ENCODE data around the gene KRTCAP2. TPM values are rescaled to one million over a fixed set of nuclear protein-coding genes. Genes with fewer than 3 reads are reported as not detected.

Gene KRTCAP2
- total RNA-seq, 4 donors from 2014 or later: 102 to 167 (median 146) TPM

Small RNA genes within 50 kb of the gene (small RNA-seq; reads per million reads assigned to genes)
- gene HMGN2P18 (not detected), gene RF00019 (not detected)

Other genes starting within 250 kb of the KRTCAP2 start
- 10 to 100 TPM in 3 of 4 donors, 1 to 10 TPM in 1; 9.0 to 19.8 (median 15.6) TPM for gene PMVK, start 236.6 kb downstream of the KRTCAP2 start, total RNA-seq
- gene PBXIP1, start 217.2 kb downstream of the KRTCAP2 start, total RNA-seq: 100 to 1,000 TPM in 2 of 4 donors, 10 to 100 TPM in 2; 52.5 to 120 (median 97.9) TPM
- 10 to 100 TPM; 18.6 to 24.3 (median 23.5) TPM for gene PYGO2, start 211.5 kb downstream of the KRTCAP2 start, total RNA-seq
- gene SHC1, start 202.6 kb downstream of the KRTCAP2 start, total RNA-seq: 100 to 1,000 TPM in 2 of 4 donors, 10 to 100 TPM in 2; 82.9 to 168 (median 101) TPM
- 10 to 100 TPM; 35.2 to 40.5 (median 37.3) TPM for gene CKS1B, start 198.6 kb downstream of the KRTCAP2 start, total RNA-seq
- gene FLAD1, start 190.0 kb downstream of the KRTCAP2 start, total RNA-seq: 10 to 100 TPM; 17.4 to 33.6 (median 23.6) TPM
- gene LENEP, start 179.7 kb downstream of the KRTCAP2 start, total RNA-seq: 1 to 10 TPM in 1 of 4 donors, not detected in 3; 1.5 TPM
- gene ZBTB7B, start 170.5 kb downstream of the KRTCAP2 start, total RNA-seq: 10 to 100 TPM; 44.6 to 53.4 (median 49.5) TPM
- 1 to 10 TPM in 3 of 4 donors, under 1 TPM in 1; 0.90 to 4.2 (median 1.7) TPM for gene DCST2, start 139.5 kb downstream of the KRTCAP2 start, total RNA-seq
- 1 to 10 TPM in 1 of 4 donors, under 1 TPM in 2, not detected in 1; 0.21 to 3.5 (median 0.90) TPM for gene DCST1, start 139.5 kb downstream of the KRTCAP2 start, total RNA-seq
- 100 to 1,000 TPM; 111 to 202 (median 168) TPM for gene ADAM15, start 122.0 kb downstream of the KRTCAP2 start, total RNA-seq
- 1 to 10 TPM in 3 of 4 donors, under 1 TPM in 1; 0.87 to 4.2 (median 1.8) TPM for gene EFNA4, start 109.6 kb downstream of the KRTCAP2 start, total RNA-seq
- gene EFNA3, start 94.5 kb downstream of the KRTCAP2 start, total RNA-seq: 1 to 10 TPM in 2 of 4 donors, under 1 TPM in 1, not detected in 1; 0.63 to 1.2 (median 1.2) TPM
- gene EFNA1, start 45.4 kb downstream of the KRTCAP2 start, total RNA-seq: 10 to 100 TPM; 27.4 to 41.4 (median 34.0) TPM
- gene SLC50A1, start 37.5 kb downstream of the KRTCAP2 start, total RNA-seq: 10 to 100 TPM in 3 of 4 donors, 1 to 10 TPM in 1; 5.7 to 33.9 (median 14.9) TPM
- gene DPM3, start 32.8 kb downstream of the KRTCAP2 start, total RNA-seq: 100 to 1,000 TPM in 2 of 4 donors, 10 to 100 TPM in 2; 74.7 to 115 (median 95.6) TPM
- 10 to 100 TPM in 2 of 4 donors, 1 to 10 TPM in 2; 6.0 to 20.4 (median 12.7) TPM for gene TRIM46, start 545 bp upstream of the KRTCAP2 start, total RNA-seq
- gene THBS3, start 34.6 kb upstream of the KRTCAP2 start, total RNA-seq: 100 to 1,000 TPM in 1 of 4 donors, 10 to 100 TPM in 3; 33.9 to 119 (median 52.6) TPM
- 10 to 100 TPM; 30.1 to 50.7 (median 35.3) TPM for gene MTX1, start 35.4 kb upstream of the KRTCAP2 start, total RNA-seq
- gene ENTREP3, start 82.2 kb upstream of the KRTCAP2 start, total RNA-seq: 10 to 100 TPM; 22.7 to 42.0 (median 26.6) TPM
- 10 to 100 TPM; 54.5 to 91.1 (median 65.2) TPM for gene SCAMP3, start 89.1 kb upstream of the KRTCAP2 start, total RNA-seq
- gene CLK2, start 100.2 kb upstream of the KRTCAP2 start, total RNA-seq: 10 to 100 TPM; 41.0 to 70.6 (median 52.3) TPM
- gene HCN3, start 104.2 kb upstream of the KRTCAP2 start, total RNA-seq: 1 to 10 TPM; 1.7 to 2.7 (median 2.4) TPM
- gene PKLR, start 128.1 kb upstream of the KRTCAP2 start, total RNA-seq: under 1 TPM in 3 of 4 donors, not detected in 1; 0.20 to 0.66 (median 0.21) TPM
- 100 to 1,000 TPM in 3 of 4 donors, 10 to 100 TPM in 1; 88.2 to 143 (median 125) TPM for gene FDPS, start 135.6 kb upstream of the KRTCAP2 start, total RNA-seq
- gene RUSC1, start 147.6 kb upstream of the KRTCAP2 start, total RNA-seq: 10 to 100 TPM; 22.2 to 36.0 (median 26.5) TPM